GM06990 (cell line): Measurements from ENCODE around the gene LAIR2.

Source experiments
- DNase-seq: peaks from one replicate; pipeline ENCODE4 v3.0.0-alpha.2; 2011; ENCODE audit not compliant: insufficient read length; ENCODE audit errors: extremely low read depth
- H3K27me3 ChIP-seq: replicated peaks from 2 replicates; pipeline ENCODE4 v1.6.0; 2011; ENCODE audit warnings: low read length; ENCODE audit not compliant: control insufficient read depth, insufficient read depth
- H3K36me3 ChIP-seq: 2 replicates; pipeline ENCODE4 v1.5.1; 2011; ENCODE audit warnings: low read length; ENCODE audit not compliant: control insufficient read depth, insufficient read depth
- H3K4me3 ChIP-seq: replicated peaks from 2 replicates; pipeline ENCODE4 v1.5.1; 2011; ENCODE audit warnings: low read depth, mild to moderate bottlenecking, control low read depth, low read length
- CTCF ChIP-seq: IDR thresholded peaks from 2 replicates; pipeline ENCODE4 v1.5.1; 2011; ENCODE audit warnings: low read length, control low read depth, mild to moderate bottlenecking, inconsistent platforms; ENCODE audit not compliant: insufficient read depth, poor library complexity, severe bottlenecking

Gene LAIR2

GRCh38 chr19:54556194-54556593 lies 53.6 kb downstream of the LAIR2 start:
- DNase-seq = no peak
- H3K27me3 ChIP-seq = no peaks in the 10 kb centered on the region
- no peaks in the 10 kb centered on the region for H3K36me3 ChIP-seq
- no peak overlapping the region for H3K4me3 ChIP-seq
- no peak for TF ChIP-seq CTCF

- DNase-seq = no peak
- no peaks in the 10 kb centered on the region for H3K27me3 ChIP-seq
Observed at GRCh38 chr19:54558339-54558738, 55.7 kb downstream of the LAIR2 start.

More at GRCh38 chr19:54558339-54558738, 55.7 kb downstream of the LAIR2 start:
- no peak for TF ChIP-seq CTCF
- Histone ChIP-seq H3K36me3 (no peaks in the 10 kb centered on the region), H3K4me3 (no peak overlapping the region)
